Liver (tissue), 9 donors: ENCODE results near the gene PTCH2. TPM values are rescaled to one million over a fixed set of nuclear protein-coding genes. Genes with fewer than 3 reads are reported as not detected.

ENCODE experiments used
- DNase-seq: peaks from one replicate; pipeline ENCODE4 v3.0.0-alpha.2; 2017; ENCODE audit warnings: low spot score
- H3K27ac ChIP-seq, 2 donors: one replicate each; pipeline ENCODE4 v1.7.0; 2013; ENCODE audit warnings: inconsistent platforms in 2 of 2, low read length in 2 of 2, control low read depth in 1 of 2, low read depth in 1 of 2, mild to moderate bottlenecking in 1 of 2
- H3K27me3 ChIP-seq, 4 donors: one replicate each; pipeline versions ENCODE4 v1.6.1 to v1.7.0; 2013; ENCODE audit warnings: low read length in 3 of 4, inconsistent platforms in 1 of 4, mild to moderate bottlenecking in 1 of 4, moderate library complexity in 1 of 4; ENCODE audit not compliant: control insufficient read depth in 4 of 4, insufficient read depth in 4 of 4
- H3K36me3 ChIP-seq, 4 donors: one replicate each; pipeline versions ENCODE4 v1.6.1 to v1.7.0; 2013; ENCODE audit warnings: low read length in 3 of 4, mild to moderate bottlenecking in 3 of 4, low read depth in 1 of 4, moderate library complexity in 1 of 4; ENCODE audit not compliant: control insufficient read depth in 4 of 4, insufficient read depth in 3 of 4
- H3K4me1 ChIP-seq, 4 donors: one replicate each; pipeline versions ENCODE4 v1.6.1 to v1.7.0; 2013; ENCODE audit warnings: low read length in 3 of 4, mild to moderate bottlenecking in 3 of 4, moderate library complexity in 1 of 4; ENCODE audit not compliant: control insufficient read depth in 4 of 4, insufficient read depth in 4 of 4
- H3K4me3 ChIP-seq, 3 donors: one replicate each; pipeline versions ENCODE4 v1.6.1 to v1.7.0; 2013; ENCODE audit warnings: low read length in 3 of 3, control low read depth in 1 of 3, low read depth in 1 of 3, mild to moderate bottlenecking in 1 of 3
- H3K9ac ChIP-seq, 2 donors: one replicate each; pipeline ENCODE4 v1.7.0; 2013; ENCODE audit warnings: low read length in 2 of 2, mild to moderate bottlenecking in 2 of 2, moderate library complexity in 2 of 2, control low read depth in 1 of 2, low read depth in 1 of 2
- H3K9me3 ChIP-seq, 4 donors: one replicate each; pipeline versions ENCODE4 v1.6.1 to v1.7.0; 2013; ENCODE audit warnings: low read length in 3 of 4; ENCODE audit not compliant: control insufficient read depth in 4 of 4
- EGR1 ChIP-seq, 2 donors: IDR thresholded peaks; 2 replicates each; pipeline ENCODE4 v1.6.1; 2016 to 2018; ENCODE audit warnings: antibody characterized with exemption in 2 of 2, low read depth in 2 of 2
- FOXA1 ChIP-seq: IDR thresholded peaks from 2 replicates; pipeline ENCODE4 v1.6.1; 2016; ENCODE audit warnings: antibody characterized with exemption
- FOXA2 ChIP-seq: IDR thresholded peaks from 2 replicates; pipeline ENCODE4 v1.6.1; 2016; ENCODE audit warnings: antibody characterized with exemption
- GABPA ChIP-seq, 2 donors: IDR thresholded peaks in 1 of 2; conservative IDR thresholded peaks in 1 of 2; 2 replicates each; pipeline ENCODE4 v1.6.1; 2016; ENCODE audit warnings: antibody characterized with exemption in 2 of 2, mild to moderate bottlenecking in 1 of 2, moderate library complexity in 1 of 2
- HNF4A ChIP-seq, 2 donors: conservative IDR thresholded peaks; 2 replicates each; pipeline ENCODE4 v1.6.1; 2016; ENCODE audit warnings: antibody characterized with exemption in 2 of 2, mild to moderate bottlenecking in 2 of 2
- HNF4G ChIP-seq: IDR thresholded peaks from 2 replicates; pipeline ENCODE4 v1.6.1; 2016; ENCODE audit warnings: antibody characterized with exemption
- JUND ChIP-seq, 2 donors: IDR thresholded peaks; 2 replicates each; pipeline ENCODE4 v1.6.1; 2016; ENCODE audit warnings: antibody characterized with exemption in 2 of 2
- NR2F2 ChIP-seq: IDR thresholded peaks from 2 replicates; pipeline ENCODE4 v1.6.1; 2016; ENCODE audit warnings: antibody characterized with exemption
- RAD21 ChIP-seq, 2 donors: IDR thresholded peaks; 2 replicates each; pipeline ENCODE4 v1.6.1; 2016; ENCODE audit warnings: antibody characterized with exemption in 2 of 2, mild to moderate bottlenecking in 2 of 2
- RXRA ChIP-seq, 2 donors: IDR thresholded peaks; 2 replicates each; pipeline ENCODE4 v1.6.1; 2017 to 2018; ENCODE audit warnings: antibody characterized with exemption in 2 of 2, mild to moderate bottlenecking in 1 of 2
- SP1 ChIP-seq: IDR thresholded peaks from 2 replicates; pipeline ENCODE4 v1.6.1; 2018; ENCODE audit warnings: antibody characterized with exemption, mild to moderate bottlenecking
- YY1 ChIP-seq: IDR thresholded peaks from 2 replicates; pipeline ENCODE4 v1.6.1; 2016; ENCODE audit warnings: antibody characterized with exemption, mild to moderate bottlenecking
- WGBS: extraction: QIAGEN DNeasy Blood & Tissue Kit; methylation state at CpG from one replicate; pipeline ENCODE4 v1.1.7; 2013; 5-methylcytosine and 5-hydroxymethylcytosine counted together
- polyA plus RNA-seq, 2 donors: library from polyadenylated mRNA; stranded (reverse) in 1 of 2; unstranded in 1 of 2; fragments of 200-250 nt in 1 of 2; fragments of >200 nt in 1 of 2; fragmentation: Nextera tagmentation in 1 of 2; extraction: Ambion mirVana in 1 of 2; gene quantifications; one replicate each; pipeline versions ENCODE4 v1.2.1 to v1.2.3, GENCODE V29; 2013 to 2015
- total RNA-seq, 2 donors: library from RNA; depleted of rRNA; stranded (reverse); fragments of >200 nt; gene quantifications; one replicate each; pipeline ENCODE4 v1.2.3, GENCODE V29; 2014
- TF ChIP-seq, protein P1 (sequence below): IDR thresholded peaks from 2 replicates; pipeline ENCODE4 v1.6.1; 2016; ENCODE audit warnings: antibody characterized with exemption
- TF ChIP-seq, protein P2 (sequence below): fragments of 150-350 bp; IDR thresholded peaks from 2 replicates; pipeline ENCODE4 v1.5.1; 2017; ENCODE audit warnings: improper control_type of control experiment, low read depth, low read length; ENCODE audit not compliant: missing input control
- TF ChIP-seq, protein P3 (sequence below): IDR thresholded peaks from 2 replicates; pipeline ENCODE4 v1.6.1; 2016; ENCODE audit warnings: antibody characterized with exemption
- donor health status: healthy.
- donor health status: healthy.
- donor health status: healthy.
- donor health status: healthy.
- donor health status: healthy.

Gene PTCH2
- total and polyA plus RNA-seq, 4 donors = 0.14 to 0.24 (median 0.16) TPM

DNA sequence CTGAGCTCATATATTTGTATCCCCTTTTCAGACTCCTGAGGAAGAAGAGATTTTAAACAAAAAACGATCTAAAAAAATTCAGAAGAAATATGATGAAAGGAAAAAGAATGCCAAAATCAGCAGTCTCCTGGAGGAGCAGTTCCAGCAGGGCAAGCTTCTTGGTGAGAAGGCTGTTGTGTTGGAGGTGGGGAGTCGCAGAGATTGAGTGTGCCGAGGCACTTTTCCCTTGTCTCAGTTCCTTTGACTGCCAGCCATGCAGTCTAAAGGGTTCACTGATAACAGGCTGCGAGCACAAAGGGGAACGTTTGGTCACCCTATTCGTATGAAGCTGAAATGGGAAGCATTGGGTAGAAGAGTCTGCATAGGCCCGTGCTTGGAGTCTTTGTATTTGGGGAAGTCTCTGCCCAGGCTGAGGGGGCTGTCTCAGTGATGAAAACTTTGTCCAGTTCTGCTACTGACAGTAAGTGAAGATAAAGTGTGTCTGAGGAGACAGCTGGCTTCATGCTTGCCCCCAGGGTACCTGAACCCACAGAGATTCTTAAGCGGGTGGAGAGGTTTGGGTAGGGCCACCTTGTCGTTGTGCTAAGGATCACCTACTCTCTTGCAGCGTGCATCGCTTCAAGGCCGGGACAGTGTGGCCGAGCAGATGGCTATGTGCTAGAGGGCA is 65.0 kb downstream of the PTCH2 start:
- Histone ChIP-seq H3K36me3 (peaks cover 5 to 29% (median 18%) of the 10 kb centered on the region in 4 donors), H3K27ac (no peak overlapping the region), H3K4me3 (no peak overlapping the region), H3K9me3 (no peaks in the 10 kb centered on the region), H3K9ac (no peak overlapping the region), H3K27me3 (no peaks in the 10 kb centered on the region), H3K4me1 (peaks cover 0 to 17% (median 8%) of the 10 kb centered on the region in 4 donors)
- WGBS = 81% methylated on average over 13 of the region's 13 CpGs
- DNase-seq = no peak
- TF ChIP-seq EGR1 (IDR thresholded peaks at IDR 0.05; ENCODE audit: low read depth in 2 of 2) = no peak
- TF ChIP-seq, protein P1, sequence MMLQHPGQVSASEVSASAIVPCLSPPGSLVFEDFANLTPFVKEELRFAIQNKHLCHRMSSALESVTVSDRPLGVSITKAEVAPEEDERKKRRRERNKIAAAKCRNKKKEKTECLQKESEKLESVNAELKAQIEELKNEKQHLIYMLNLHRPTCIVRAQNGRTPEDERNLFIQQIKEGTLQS = no peak
- TF ChIP-seq FOXA1 = no peak
- no peak for TF ChIP-seq RAD21 (IDR thresholded peaks at IDR 0.05)
- TF ChIP-seq FOXA2 = no peak
- no peak for TF ChIP-seq RXRA (IDR thresholded peaks at IDR 0.05)
- TF ChIP-seq HNF4G = no peak
- TF ChIP-seq JUND (IDR thresholded peaks at IDR 0.05) = no peak
- TF ChIP-seq, protein P2, sequence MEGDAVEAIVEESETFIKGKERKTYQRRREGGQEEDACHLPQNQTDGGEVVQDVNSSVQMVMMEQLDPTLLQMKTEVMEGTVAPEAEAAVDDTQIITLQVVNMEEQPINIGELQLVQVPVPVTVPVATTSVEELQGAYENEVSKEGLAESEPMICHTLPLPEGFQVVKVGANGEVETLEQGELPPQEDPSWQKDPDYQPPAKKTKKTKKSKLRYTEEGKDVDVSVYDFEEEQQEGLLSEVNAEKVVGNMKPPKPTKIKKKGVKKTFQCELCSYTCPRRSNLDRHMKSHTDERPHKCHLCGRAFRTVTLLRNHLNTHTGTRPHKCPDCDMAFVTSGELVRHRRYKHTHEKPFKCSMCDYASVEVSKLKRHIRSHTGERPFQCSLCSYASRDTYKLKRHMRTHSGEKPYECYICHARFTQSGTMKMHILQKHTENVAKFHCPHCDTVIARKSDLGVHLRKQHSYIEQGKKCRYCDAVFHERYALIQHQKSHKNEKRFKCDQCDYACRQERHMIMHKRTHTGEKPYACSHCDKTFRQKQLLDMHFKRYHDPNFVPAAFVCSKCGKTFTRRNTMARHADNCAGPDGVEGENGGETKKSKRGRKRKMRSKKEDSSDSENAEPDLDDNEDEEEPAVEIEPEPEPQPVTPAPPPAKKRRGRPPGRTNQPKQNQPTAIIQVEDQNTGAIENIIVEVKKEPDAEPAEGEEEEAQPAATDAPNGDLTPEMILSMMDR = no peak
- TF ChIP-seq YY1 = no peak
- TF ChIP-seq, protein P3, sequence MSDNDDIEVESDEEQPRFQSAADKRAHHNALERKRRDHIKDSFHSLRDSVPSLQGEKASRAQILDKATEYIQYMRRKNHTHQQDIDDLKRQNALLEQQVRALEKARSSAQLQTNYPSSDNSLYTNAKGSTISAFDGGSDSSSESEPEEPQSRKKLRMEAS = no peak

DNA sequence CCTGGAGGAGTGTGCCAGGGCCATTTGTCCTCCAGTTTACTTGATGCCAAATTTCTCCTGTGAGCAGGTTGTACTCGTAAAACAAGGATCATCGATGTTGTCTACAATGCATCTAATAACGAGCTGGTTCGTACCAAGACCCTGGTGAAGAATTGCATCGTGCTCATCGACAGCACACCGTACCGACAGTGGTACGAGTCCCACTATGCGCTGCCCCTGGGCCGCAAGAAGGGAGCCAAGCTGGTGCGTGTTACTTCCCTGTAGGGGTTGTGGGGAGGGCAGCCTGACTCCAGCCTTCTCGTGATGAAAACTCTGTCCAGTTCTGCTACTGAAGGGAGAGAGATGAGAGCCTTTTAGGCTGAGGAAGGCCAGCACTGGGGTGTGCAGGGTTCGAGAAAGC is 65.5 kb downstream of the PTCH2 start:
- H3K4me1 ChIP-seq = peaks cover 0 to 17% (median 8%) of the 10 kb centered on the region in 4 donors
- H3K36me3 ChIP-seq = peaks cover 5 to 29% (median 18%) of the 10 kb centered on the region in 4 donors
- no peak overlapping the region for H3K27ac ChIP-seq
- H3K27me3 ChIP-seq = no peaks in the 10 kb centered on the region
- no peak for DNase-seq
- TF ChIP-seq, protein P1 = no peak
- no peak for TF ChIP-seq HNF4A (conservative IDR thresholded peaks at IDR 0.05)
- TF ChIP-seq FOXA1 = no peak
- no peak for TF ChIP-seq FOXA2
- TF ChIP-seq RXRA (IDR thresholded peaks at IDR 0.05) = no peak
- no peak for TF ChIP-seq RAD21 (IDR thresholded peaks at IDR 0.05)
- TF ChIP-seq, protein P2 = no peak
- no peak for TF ChIP-seq GABPA (IDR thresholded peaks at IDR 0.05 in 1 of 2, conservative IDR thresholded peaks at IDR 0.05 in 1 of 2)
- no peak for TF ChIP-seq JUND (IDR thresholded peaks at IDR 0.05)
- TF ChIP-seq SP1 = no peak
- TF ChIP-seq, protein P3 = no peak
- no peak for TF ChIP-seq EGR1 (IDR thresholded peaks at IDR 0.05; ENCODE audit: low read depth in 2 of 2)
- TF ChIP-seq NR2F2 = no peak
- 88% methylated on average over 14 of the region's 14 CpGs for WGBS
- no peak overlapping the region for H3K9ac ChIP-seq
- no peaks in the 10 kb centered on the region for H3K9me3 ChIP-seq
- H3K4me3 ChIP-seq = no peak overlapping the region
